HL-60 (cell line): Measurements from ENCODE around the gene CCT8.

ENCODE experiments used
- DNase-seq, 2 experiments: peaks; one replicate each; pipeline ENCODE4 v3.0.0-alpha.2; 2010 to 2020; ENCODE audit warnings: low read depth in 1 of 2, low spot score in 1 of 2
- H3K27ac ChIP-seq: fragments of 250-450 bp; sonication (Bioruptor Pico); replicated peaks from 2 replicates; pipeline ENCODE4 v1.5.1; 2020; ENCODE audit warnings: mild to moderate bottlenecking, moderate library complexity
- H3K27me3 ChIP-seq: fragments of 250-450 bp; sonication (Bioruptor Pico); 2 replicates; pipeline ENCODE4 v1.5.1; 2021; ENCODE audit warnings: mild to moderate bottlenecking, moderate library complexity; ENCODE audit not compliant: insufficient read depth, poor library complexity, severe bottlenecking
- H3K4me3 ChIP-seq: replicated peaks from 2 replicates; pipeline ENCODE4 v1.5.1; 2011; ENCODE audit warnings: mild to moderate bottlenecking, control low read depth, low read length; ENCODE audit not compliant: insufficient read depth
- CTCF ChIP-seq: IDR thresholded peaks from one replicate; pipeline ENCODE4 v1.5.1; 2011; ENCODE audit warnings: low read length, control low read depth, inconsistent platforms; ENCODE audit not compliant: insufficient read depth
- GABPA ChIP-seq: IDR thresholded peaks from 2 replicates; pipeline ENCODE4 v1.6.1; 2012; ENCODE audit warnings: low read depth
- POLR2AphosphoS5 ChIP-seq: IDR thresholded peaks from 2 replicates; pipeline ENCODE4 v1.6.1; 2012; ENCODE audit warnings: low read depth
- REST ChIP-seq: IDR thresholded peaks from 2 replicates; pipeline ENCODE4 v1.6.1; 2012; ENCODE audit warnings: low read depth; ENCODE audit not compliant: insufficient replicate concordance
- SPI1 ChIP-seq: IDR thresholded peaks from 2 replicates; pipeline ENCODE4 v1.6.1; 2012; ENCODE audit warnings: low read depth, mild to moderate bottlenecking, borderline replicate concordance

CCT8 gene

GRCh38 chr21:29055080-29055479, 18.4 kb downstream of the CCT8 start:
- H3K27me3 ChIP-seq: no peaks in the 10 kb centered on the region
- no peak for DNase-seq
- H3K4me3 ChIP-seq: no peak overlapping the region
- no peak overlapping the region for H3K27ac ChIP-seq
- TF ChIP-seq REST (no peak), POLR2AphosphoS5 (peak; percentile 23; the same call in 1 of the 2 replicates)

- TF ChIP-seq REST (no peak), GABPA (no peak), CTCF (no peak), SPI1 (no peak), POLR2AphosphoS5 (no peak)
- Histone ChIP-seq H3K27me3 (no peaks in the 10 kb centered on the region), H3K27ac (no peak overlapping the region), H3K4me3 (no peak overlapping the region)
- no peak for DNase-seq
These were observed 19.8 kb downstream of the CCT8 start for GRCh38 chr21:29053656-29054055.

DNA sequence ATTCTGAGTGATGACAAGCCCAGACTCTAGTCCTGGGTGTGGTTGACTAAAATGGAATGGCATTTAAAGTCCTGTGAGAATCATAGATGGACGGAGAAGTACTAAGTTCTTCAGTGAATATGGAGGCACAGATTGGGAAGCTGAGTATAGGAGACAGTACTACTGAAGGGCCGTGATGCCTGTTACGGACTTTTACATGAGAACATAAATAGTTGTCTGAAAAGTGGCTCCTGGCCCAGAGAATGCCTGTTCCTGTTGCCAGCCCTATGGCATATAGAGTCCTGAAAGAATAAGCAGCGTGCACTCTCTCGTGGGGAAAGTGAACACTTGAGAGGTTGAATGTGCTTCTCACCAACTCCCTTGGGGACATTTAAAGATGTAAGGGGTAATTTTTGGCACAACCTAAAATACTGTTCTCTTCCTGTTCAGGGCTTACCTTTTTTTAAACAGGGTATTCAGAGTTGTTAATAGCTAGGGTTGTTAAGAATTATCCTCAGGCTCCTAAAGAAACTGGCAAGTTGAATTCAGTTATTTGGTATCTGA, 20.4 kb downstream of the CCT8 start:
- TF ChIP-seq REST (no peak), POLR2AphosphoS5 (0 out of 2 replicates have a peak, but pooled peaks have one; percentile 27)
- H3K27ac ChIP-seq: no peak overlapping the region

GRCh38 chr21:29052224-29052623, 21.2 kb downstream of the CCT8 start:
- no peaks in the 10 kb centered on the region for H3K27me3 ChIP-seq
- DNase-seq: no peak
- TF ChIP-seq POLR2AphosphoS5 (no peak), CTCF (no peak), REST (no peak), SPI1 (no peak), GABPA (no peak)
- no peak overlapping the region for H3K27ac ChIP-seq
- no peak overlapping the region for H3K4me3 ChIP-seq

More for the DNA sequence above, 20.4 kb downstream of the CCT8 start:
- Histone ChIP-seq H3K4me3 (no peak overlapping the region), H3K27me3 (no peaks in the 10 kb centered on the region)
- no peak for DNase-seq
